ENCODE data around the gene SPPL3.

DNA sequence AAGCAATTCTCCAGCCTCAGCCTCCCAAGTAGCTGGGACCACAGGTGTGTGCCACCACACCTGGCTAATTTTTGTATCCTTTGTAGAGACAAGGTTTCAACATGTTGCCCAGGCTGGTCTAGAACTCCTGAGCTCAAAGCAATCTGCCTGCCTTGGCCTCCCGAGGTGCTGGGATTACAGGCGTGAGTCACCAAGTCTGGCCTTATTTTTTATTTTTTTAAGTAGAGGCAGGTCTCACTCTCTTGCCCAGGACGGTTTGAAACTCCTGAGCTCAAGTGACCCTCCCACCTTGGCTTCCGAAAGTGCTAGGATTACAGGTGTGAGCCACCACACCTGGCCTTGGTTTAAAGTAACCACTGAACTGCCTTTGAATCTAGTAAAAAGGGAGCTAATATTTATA is 56.8 kb downstream of the SPPL3 start:
- TF ChIP-seq, protein P1, sequence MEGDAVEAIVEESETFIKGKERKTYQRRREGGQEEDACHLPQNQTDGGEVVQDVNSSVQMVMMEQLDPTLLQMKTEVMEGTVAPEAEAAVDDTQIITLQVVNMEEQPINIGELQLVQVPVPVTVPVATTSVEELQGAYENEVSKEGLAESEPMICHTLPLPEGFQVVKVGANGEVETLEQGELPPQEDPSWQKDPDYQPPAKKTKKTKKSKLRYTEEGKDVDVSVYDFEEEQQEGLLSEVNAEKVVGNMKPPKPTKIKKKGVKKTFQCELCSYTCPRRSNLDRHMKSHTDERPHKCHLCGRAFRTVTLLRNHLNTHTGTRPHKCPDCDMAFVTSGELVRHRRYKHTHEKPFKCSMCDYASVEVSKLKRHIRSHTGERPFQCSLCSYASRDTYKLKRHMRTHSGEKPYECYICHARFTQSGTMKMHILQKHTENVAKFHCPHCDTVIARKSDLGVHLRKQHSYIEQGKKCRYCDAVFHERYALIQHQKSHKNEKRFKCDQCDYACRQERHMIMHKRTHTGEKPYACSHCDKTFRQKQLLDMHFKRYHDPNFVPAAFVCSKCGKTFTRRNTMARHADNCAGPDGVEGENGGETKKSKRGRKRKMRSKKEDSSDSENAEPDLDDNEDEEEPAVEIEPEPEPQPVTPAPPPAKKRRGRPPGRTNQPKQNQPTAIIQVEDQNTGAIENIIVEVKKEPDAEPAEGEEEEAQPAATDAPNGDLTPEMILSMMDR (IDR thresholded peaks at IDR 0.05) = no peak
- no peak for TF ChIP-seq POLR2AphosphoS5 (IDR thresholded peaks at IDR 0.05; ENCODE audit: insufficient read depth in 1 of 2, low read depth in 1 of 2)
